NOMO-1 treated with DMSO at 0.1 percent for 48 hours (cell line): ENCODE results near the gene MAU2.

Source experiments
- DNase-seq: peaks from one replicate; lab custom pipeline; 2025; ENCODE audit not compliant: unreplicated experiment; lab: John Stamatoyannopoulos, UW

MAU2 gene

DNA sequence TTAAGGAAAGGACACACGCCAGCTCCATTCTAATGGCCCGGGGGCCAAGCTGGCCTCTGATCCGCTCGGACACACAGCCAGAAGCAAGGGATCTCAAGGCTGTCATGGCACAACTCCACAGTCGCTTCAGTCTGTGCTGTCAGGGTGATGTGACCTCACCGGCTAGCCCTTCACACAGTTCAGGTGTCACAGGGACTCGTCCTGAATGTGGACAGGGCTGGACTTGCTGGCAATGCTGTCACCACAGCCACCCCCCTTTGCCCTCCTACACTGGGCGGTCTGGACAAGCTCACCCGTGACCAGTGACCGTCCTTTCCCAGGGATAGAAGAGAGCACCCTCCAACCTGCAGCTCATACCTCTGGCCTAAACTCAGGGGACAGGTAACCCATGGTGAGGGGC lies 15.6 kb upstream of the MAU2 start:
- no peak for DNase-seq

DNA sequence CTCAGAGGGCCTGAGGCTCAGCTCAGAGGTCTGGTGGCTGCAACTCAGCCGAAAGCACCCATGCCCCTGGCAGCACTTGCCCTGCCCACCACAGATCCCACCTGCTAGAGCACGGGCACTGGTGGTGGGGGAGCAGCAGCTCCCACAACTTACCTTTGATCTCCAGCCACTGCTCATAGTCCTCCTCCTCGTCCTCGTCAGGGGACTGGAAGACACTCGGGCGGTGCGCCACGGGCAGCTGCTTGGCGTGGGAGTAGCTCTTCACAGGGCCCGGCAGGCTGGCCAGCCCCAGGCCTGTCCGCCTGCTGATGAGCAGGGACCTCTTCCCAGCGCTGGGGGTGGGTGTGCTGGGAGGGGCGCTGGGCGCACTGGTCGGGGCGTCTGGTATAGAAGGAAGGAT lies 14.9 kb upstream of the MAU2 start:
- no peak for DNase-seq

GRCh38 chr19:19306191-19306590 lies 14.4 kb upstream of the MAU2 start:
- DNase-seq: no peak

DNA sequence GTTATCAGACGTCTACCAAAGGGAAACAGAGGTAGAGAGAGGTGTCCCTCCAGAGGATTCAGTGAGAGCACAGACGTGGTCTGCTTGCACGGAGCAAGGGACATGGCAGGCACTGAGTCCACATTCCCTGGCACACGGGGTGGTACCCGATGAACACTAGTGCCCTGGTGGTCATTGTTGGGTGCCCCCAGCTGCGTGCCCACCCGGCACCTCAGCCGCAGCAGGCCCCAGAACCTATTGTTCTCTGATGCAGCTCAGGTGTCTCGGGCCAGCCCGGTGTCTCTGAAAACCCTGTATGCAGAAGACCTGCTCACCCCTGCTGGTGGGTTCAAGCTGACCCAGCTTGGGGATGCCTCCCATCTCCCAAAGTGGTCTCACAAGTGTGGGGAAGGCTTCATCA lies 12.3 kb upstream of the MAU2 start:
- DNase-seq: no peak

GRCh38 chr19:19315444-19315843 lies 5.2 kb upstream of the MAU2 start:
- DNase-seq: no peak

DNA sequence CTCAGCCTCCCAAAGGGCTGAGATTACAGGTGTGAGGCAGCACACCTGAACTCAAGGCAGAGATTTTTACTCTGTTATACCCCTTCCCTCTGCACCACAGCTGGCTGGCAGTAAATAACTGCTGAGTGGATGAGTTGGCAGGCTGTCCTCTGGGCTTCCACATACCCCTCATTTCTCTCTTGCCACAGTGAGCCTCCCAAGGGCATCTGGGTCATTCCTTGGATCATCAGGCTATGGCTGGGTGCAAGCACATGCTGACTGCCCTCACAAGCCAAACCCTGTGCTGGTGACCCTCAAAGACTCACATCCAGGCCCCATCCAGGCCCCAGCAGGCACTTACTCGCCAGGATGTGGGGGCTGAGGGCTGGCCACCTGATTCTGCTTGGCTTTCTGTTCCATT lies 4.5 kb upstream of the MAU2 start:
- DNase-seq: no peak

DNA sequence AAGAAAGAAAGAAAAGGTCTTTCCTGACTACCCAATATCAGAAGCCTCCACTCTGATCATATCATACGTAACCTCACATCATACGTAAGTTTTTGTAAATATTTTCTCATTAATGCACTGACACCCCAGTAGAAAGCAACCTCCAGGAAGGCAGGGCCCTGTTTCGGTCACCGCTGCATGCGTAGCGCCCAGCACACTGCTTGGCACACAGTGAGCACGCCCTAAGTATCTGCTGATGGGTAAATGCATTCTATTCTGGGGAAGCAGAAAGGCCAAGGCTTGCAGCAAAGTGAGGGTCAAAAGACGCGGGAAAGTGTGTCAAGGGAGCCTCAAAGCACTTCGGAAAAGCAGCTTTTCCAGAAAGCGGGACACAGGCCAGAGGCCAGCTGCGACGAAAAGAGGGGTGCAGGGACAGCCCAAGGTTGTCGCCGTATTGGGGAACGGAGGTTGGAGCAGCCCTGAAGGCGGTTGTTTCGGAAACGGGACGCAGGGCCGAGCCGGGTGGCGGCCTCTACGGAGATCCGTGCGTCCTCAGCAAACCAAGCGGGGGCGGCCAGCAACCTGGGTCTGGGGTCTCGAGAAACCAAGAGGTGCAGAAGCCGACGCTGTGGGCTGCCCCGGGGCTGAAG lies 783 bp upstream of the MAU2 start:
- DNase-seq: no peak

DNA sequence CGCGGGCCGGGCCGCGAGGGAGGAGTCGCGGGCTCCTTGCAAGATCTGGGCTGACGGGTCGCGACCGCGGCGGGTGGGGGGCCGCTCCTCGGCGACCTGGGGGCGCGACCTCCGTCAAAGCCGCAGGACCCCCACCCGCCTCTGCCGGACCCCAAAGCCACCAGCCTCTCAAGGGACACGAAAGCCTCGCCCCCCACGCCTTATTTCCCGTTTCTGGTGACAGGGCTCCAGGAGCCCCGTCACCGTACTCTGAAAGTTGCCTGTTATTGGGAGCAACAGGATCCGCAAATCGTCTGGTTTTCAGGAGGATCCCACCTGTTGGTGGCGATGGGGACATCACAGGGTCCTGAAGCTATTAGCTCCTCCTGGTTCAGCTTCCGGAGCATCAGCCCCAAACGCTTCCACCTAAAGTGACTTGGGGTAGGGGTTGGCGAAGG lies 530 bp downstream of the MAU2 start:
- peak; percentile 8 for DNase-seq

GRCh38 chr19:19324059-19324770 lies 3.6 kb downstream of the MAU2 start:
- no peak for DNase-seq

- DNase-seq: no peak
These were observed 7.0 kb downstream of the MAU2 start for GRCh38 chr19:19327672-19328071.

DNA sequence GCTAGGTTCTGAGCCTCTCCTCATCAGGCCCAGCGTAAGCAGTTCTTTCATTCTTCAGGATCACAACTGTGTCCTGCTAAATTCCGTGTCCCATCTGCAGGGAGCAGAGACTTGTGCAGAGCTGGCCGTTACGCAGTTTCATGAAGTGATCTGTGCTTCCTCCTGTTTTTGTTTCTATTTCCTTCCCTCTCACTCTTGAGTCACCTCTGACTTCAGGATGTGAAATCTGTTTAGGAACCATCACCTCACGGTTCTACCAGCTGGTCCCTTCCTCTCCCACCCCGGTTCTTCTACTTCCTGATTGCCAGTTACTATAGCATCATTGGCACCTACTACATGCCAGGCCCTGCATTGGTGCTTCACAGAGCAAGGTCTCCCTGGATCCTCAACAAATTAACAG lies 8.5 kb downstream of the MAU2 start:
- DNase-seq: peak; percentile 73

GRCh38 chr19:19334063-19334988 lies 13.7 kb downstream of the MAU2 start:
- DNase-seq: no peak

- DNase-seq: no peak
These were observed 14.3 kb downstream of the MAU2 start for GRCh38 chr19:19334989-19335344.

DNA sequence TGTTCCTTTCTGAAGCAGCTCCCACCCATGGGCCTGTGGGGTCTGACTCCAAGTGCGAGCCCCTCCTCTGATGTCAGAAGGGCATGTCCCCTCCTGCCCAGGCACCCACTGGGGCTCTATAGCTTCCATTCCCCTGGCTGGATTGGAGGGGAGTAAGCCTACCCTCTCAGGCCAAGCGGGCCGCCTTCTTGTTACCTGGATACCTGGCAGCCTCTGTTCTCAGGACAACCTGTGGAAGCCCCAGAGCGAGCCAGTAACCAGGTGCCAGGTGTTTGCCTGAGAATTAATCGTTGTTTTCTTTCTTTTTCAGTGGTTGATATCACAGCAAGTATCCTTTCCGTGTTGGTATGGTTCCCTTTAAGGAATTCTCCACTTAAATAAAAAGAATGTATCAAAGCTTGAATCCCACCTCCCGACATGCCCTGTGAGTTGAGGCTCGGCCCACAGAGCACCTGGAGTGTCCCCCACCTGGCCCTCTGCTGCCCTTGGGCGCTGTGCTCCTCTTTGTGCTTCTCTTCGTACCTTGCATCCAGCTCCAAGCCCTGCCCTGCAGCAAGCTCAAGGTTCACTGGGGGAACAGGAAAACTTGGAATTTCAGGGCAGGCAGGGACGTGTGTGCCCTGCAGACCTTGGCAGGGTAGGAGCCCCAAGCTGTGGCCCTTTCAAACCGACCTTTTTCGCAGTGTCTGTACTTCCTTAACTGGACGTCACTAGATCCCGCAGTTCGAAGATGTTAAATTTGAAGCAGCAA lies 15.0 kb downstream of the MAU2 start:
- no peak for DNase-seq

DNA sequence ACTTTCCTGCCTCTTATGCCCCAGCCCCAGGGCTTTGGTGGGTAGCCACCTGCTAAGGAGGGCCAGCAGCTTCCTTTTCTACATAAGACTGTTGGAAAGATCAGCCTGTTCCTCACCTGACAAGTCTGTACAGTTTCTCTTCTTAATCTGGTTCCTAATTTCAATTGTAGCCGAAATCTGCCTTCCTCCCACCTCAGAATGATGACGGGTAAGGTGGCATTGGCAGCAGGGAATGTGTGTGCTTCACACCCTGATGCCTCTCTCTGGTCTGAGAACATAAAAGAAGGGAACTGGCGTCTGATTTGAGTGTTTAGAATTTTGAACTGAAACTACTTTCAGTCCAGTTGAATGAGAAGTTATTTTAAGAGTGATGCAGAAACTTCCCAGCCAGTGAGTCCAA lies 16.0 kb downstream of the MAU2 start:
- DNase-seq: no peak

GRCh38 chr19:19337120-19337519 lies 16.5 kb downstream of the MAU2 start:
- DNase-seq: no peak

- DNase-seq: no peak
These were observed 17.5 kb downstream of the MAU2 start for GRCh38 chr19:19338082-19338481.

DNA sequence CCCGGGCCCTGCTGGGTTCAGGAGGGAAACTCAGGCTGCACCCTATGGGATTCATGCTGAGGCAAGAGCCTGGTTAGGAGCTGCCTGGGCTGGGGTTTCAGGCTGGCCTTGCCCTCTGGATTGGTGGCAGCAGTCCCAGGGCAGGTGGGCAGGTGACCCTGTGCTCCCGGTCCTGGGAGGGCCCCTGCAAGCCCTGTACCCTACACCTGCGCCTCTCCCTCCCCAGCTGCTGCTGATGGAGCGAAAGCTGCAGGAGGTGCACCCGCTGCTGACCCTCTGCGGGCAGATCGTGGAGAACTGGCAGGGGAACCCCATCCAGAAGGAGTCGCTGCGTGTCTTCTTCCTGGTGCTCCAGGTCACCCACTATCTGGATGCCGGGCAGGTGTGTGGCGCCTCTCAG lies 20.4 kb downstream of the MAU2 start:
- DNase-seq: no peak

- peak; percentile 7 for DNase-seq
These were observed 21.7 kb downstream of the MAU2 start for GRCh38 chr19:19342086-19343015.

DNA sequence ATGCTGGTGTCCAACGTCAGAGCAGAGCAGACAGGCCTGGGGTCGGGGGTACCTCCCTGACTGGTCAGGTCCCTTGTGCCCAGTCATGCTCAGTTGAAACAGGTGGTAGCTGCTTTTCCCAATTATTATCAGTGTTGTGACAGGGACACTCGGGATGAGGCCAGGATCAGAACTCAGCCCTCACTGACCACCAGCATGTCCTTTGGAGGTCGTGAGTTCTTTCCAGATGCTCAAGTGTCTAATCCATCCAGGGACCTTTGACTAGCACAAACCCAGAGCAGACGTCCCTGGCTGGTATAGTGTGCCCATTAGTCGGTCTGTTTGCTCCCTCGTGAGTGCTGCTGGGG lies 22.4 kb downstream of the MAU2 start:
- no peak for DNase-seq
